Brain microvascular endothelial cell (primary cell): Measurements from ENCODE around the gene TMA7.
A peak's percentile ranks its signal among the peaks of the same experiment; 100 is the strongest.

Experiments
- DNase-seq: peaks from one replicate; pipeline ENCODE4 v3.0.0-alpha.2; 2020
- H3K27ac ChIP-seq: fragments of 250-450 bp; sonication (Bioruptor Pico); 2 replicates; pipeline ENCODE4 v1.5.1; 2020; ENCODE audit warnings: mild to moderate bottlenecking, moderate library complexity
- H3K27me3 ChIP-seq: fragments of 250-450 bp; sonication (Bioruptor Pico); replicated peaks from 2 replicates; pipeline ENCODE4 v1.5.1; 2020; ENCODE audit warnings: mild to moderate bottlenecking
- H3K36me3 ChIP-seq: fragments of 250-450 bp; sonication (Bioruptor Pico); replicated peaks from 2 replicates; pipeline ENCODE4 v1.5.1; 2020; ENCODE audit warnings: mild to moderate bottlenecking
- H3K4me3 ChIP-seq: 2 replicates; pipeline ENCODE4 v1.5.1; 2011; ENCODE audit warnings: low read depth, mild to moderate bottlenecking, control low read depth, low read length, moderate library complexity
- CTCF ChIP-seq: IDR thresholded peaks from 2 replicates; pipeline ENCODE4 v1.5.1; 2011; ENCODE audit warnings: low read depth, mild to moderate bottlenecking, moderate library complexity, low read length, control low read depth, inconsistent platforms; ENCODE audit errors: missing control alignments
- in situ Hi-C: cut with HindIII; loops from 2 replicates; pipeline ENCODE4 v1.10.0; 2017; ENCODE audit warnings: low sequenced_read_pairs, low pct_ligation_motif_present

TMA7 gene

GRCh38 chr3:48464713-48465221 is 24.7 kb downstream of the TMA7 start:
- in situ Hi-C loops = no loop called here
- no peak for DNase-seq
- no peaks in the 10 kb centered on the region for H3K27me3 ChIP-seq
- peak overlapping the region; percentile 100 for H3K27ac ChIP-seq
- H3K4me3 ChIP-seq = no peak overlapping the region
- no peak for TF ChIP-seq CTCF
- H3K36me3 ChIP-seq = peaks cover 38% of the 10 kb centered on the region

- H3K27ac ChIP-seq = peak overlapping the region; percentile 100
- H3K4me3 ChIP-seq = no peak overlapping the region
- H3K27me3 ChIP-seq = no peaks in the 10 kb centered on the region
- no peak for DNase-seq
- in situ Hi-C loops = no loop called here
- peaks cover 38% of the 10 kb centered on the region for H3K36me3 ChIP-seq
- TF ChIP-seq CTCF = no peak
Observed at GRCh38 chr3:48465237-48465530, 25.1 kb downstream of the TMA7 start.

GRCh38 chr3:48465531-48466378 is 25.7 kb downstream of the TMA7 start:
- Histone ChIP-seq H3K27ac (peak overlapping the region; percentile 100), H3K27me3 (no peaks in the 10 kb centered on the region), H3K4me3 (peak overlapping the region; percentile 59), H3K36me3 (peaks cover 32% of the 10 kb centered on the region)
- in situ Hi-C loops = no loop called here
- peak; percentile 81 for TF ChIP-seq CTCF
- peak; percentile 100 for DNase-seq

GRCh38 chr3:48466386-48467109 is 26.5 kb downstream of the TMA7 start:
- peaks cover 30% of the 10 kb centered on the region for H3K36me3 ChIP-seq
- H3K27ac ChIP-seq = peak overlapping the region; percentile 100
- TF ChIP-seq CTCF = no peak
- in situ Hi-C loops = no loop called here
- peak overlapping the region; percentile 59 for H3K4me3 ChIP-seq
- H3K27me3 ChIP-seq = no peaks in the 10 kb centered on the region
- no peak for DNase-seq

- H3K27me3 ChIP-seq = no peaks in the 10 kb centered on the region
- DNase-seq = no peak
- H3K36me3 ChIP-seq = peaks cover 30% of the 10 kb centered on the region
- TF ChIP-seq CTCF = no peak
- H3K4me3 ChIP-seq = peak overlapping the region; percentile 59
- peak overlapping the region; percentile 100 for H3K27ac ChIP-seq
- in situ Hi-C loops = no loop called here
Observed at GRCh38 chr3:48467110-48467454, 27.0 kb downstream of the TMA7 start.
